ENCODE data around the gene CHST14. TPM values are rescaled to one million over a fixed set of nuclear protein-coding genes. Genes with fewer than 3 reads are reported as not detected.
A peak's percentile ranks its signal among the peaks of the same experiment; 100 is the strongest.

Gene CHST14
- total and polyA plus RNA-seq, 2 donors from 2014 or later, result 11.9 to 14.3 TPM

DNA sequence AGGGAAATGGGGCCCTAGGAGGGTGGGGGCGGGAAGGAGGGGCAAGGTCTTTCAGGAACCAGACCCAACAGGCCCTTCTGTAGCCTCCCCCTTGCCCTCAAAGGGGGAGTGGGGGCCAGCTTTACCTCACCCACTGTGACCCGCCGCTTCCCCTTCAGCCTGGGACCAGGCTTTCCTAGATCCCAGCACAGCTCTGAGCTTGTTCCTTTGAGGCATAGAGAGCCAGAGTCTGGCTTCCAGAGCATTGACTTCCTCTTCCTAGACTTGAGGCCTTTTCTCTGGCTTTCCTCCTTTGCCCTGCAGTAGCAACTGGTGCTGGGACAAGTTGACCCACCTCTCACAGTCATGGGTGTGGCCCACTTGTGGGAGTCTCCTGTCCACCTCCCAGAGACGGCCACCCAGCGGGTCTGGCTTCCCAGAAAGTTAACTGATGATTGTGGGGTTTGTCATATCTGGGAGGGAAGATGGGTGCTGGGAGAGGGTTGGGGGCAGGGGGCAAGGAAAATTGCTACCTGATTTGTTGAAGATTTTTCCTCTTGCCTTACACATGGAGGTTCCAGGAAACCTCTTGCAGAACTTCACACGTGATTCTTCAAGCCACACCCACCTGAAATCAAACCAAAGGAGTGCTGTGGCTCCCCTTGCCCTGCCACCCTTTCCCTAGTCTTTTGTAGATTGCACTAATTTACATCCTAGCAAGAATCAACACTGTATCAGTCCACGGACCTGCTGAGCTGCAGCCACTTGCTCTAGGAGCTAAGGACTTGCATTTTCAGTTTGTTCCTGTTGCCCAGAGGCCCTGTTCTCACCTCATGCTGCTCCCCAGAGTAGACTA, 4.1 kb upstream of the CHST14 start:
- DNase-seq, result peak in 1 of 5 donors; percentile 4
- Histone ChIP-seq H3K4me3 (ENCODE audit: low read length in 3 of 3) (no peak overlapping the region), H3K4me1 (ENCODE audit: control insufficient read depth in 2 of 3, insufficient read depth in 2 of 3, low read depth in 1 of 3, low read length in 3 of 3) (peaks cover 0 to 8% (median 0%) of the 10 kb centered on the region in 3 donors), H3K9me3 (ENCODE audit: control insufficient read depth in 2 of 3, insufficient read depth in 1 of 3, low read length in 3 of 3) (no peaks in the 10 kb centered on the region), H3K27me3 (ENCODE audit: control insufficient read depth, insufficient read depth, low read length) (no peaks in the 10 kb centered on the region), H3K9ac (ENCODE audit: low read length in 3 of 3) (no peak overlapping the region), H3K27ac (ENCODE audit: low read depth in 2 of 2, low read length in 2 of 2) (no peak overlapping the region), H3K36me3 (ENCODE audit: control insufficient read depth in 2 of 3, insufficient read depth in 3 of 3, low read length in 3 of 3) (peaks cover 0 to 15% (median 10%) of the 10 kb centered on the region in 3 donors)
- TF ChIP-seq, protein P1, sequence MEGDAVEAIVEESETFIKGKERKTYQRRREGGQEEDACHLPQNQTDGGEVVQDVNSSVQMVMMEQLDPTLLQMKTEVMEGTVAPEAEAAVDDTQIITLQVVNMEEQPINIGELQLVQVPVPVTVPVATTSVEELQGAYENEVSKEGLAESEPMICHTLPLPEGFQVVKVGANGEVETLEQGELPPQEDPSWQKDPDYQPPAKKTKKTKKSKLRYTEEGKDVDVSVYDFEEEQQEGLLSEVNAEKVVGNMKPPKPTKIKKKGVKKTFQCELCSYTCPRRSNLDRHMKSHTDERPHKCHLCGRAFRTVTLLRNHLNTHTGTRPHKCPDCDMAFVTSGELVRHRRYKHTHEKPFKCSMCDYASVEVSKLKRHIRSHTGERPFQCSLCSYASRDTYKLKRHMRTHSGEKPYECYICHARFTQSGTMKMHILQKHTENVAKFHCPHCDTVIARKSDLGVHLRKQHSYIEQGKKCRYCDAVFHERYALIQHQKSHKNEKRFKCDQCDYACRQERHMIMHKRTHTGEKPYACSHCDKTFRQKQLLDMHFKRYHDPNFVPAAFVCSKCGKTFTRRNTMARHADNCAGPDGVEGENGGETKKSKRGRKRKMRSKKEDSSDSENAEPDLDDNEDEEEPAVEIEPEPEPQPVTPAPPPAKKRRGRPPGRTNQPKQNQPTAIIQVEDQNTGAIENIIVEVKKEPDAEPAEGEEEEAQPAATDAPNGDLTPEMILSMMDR (IDR thresholded peaks at IDR 0.05; ENCODE audit: borderline replicate concordance, extremely low read depth, insufficient read depth), result no peak
- no peak for FAIRE-seq
- intact Hi-C loops (cut with DNase I), result no loop called here

DNA sequence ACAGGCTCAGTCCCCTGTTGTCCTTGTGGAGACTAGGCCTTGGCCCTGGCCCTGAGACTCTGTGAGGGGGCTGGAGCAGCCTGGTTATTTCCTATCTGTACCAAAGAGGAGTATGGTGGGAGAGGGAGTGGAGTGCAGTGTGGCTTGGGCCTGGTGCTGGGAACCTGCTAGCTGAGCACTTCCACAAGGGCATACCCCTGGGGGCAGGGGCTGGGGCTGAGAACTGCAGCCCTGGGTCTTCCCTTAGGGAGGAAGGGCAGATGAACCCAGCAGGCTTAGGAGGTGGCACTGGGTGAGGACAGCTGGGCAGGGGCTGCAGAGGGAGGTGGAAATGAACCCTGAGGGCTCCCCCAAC, 3.5 kb upstream of the CHST14 start:
- H3K9ac ChIP-seq (ENCODE audit: low read length in 3 of 3), result no peak overlapping the region
- DNase-seq, result peak in 1 of 5 donors; percentile 40
- peaks cover 0 to 13% (median 10%) of the 10 kb centered on the region in 3 donors for H3K36me3 ChIP-seq (ENCODE audit: control insufficient read depth in 2 of 3, insufficient read depth in 3 of 3, low read length in 3 of 3)
- no peak for FAIRE-seq
- intact Hi-C loops (cut with DNase I), result no loop called here
- TF ChIP-seq, protein P1 (IDR thresholded peaks at IDR 0.05; ENCODE audit: borderline replicate concordance, extremely low read depth, insufficient read depth), result no peak
- H3K27ac ChIP-seq (ENCODE audit: low read depth in 2 of 2, low read length in 2 of 2), result no peak overlapping the region
- H3K4me1 ChIP-seq (ENCODE audit: control insufficient read depth in 2 of 3, insufficient read depth in 2 of 3, low read depth in 1 of 3, low read length in 3 of 3), result peaks cover 0 to 14% (median 0%) of the 10 kb centered on the region in 3 donors
- no peak overlapping the region for H3K4me3 ChIP-seq (ENCODE audit: low read length in 3 of 3)
- H3K27me3 ChIP-seq (ENCODE audit: control insufficient read depth, insufficient read depth, low read length), result no peaks in the 10 kb centered on the region
- no peaks in the 10 kb centered on the region for H3K9me3 ChIP-seq (ENCODE audit: control insufficient read depth in 2 of 3, insufficient read depth in 1 of 3, low read length in 3 of 3)

DNA sequence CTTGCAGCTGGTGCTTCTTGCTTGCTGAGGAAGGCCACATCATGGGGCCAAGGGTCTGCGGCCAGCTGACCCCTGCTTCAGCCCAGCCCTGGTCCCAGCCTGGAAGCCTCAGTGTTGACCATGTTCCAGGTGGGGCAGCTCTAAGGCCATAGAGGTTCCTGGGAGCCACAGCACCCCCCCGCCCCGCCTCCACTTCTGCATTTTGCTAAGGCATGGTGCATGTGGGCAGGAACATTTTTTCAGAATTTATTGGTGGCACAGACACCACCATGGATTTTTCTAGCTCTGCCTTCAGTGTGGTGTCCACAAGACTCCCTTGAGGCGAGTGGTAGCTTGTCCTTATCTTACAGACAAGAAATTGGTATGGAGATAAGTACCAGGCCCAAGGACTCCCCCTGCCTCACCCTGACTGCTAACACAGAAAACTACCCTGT, 1.9 kb upstream of the CHST14 start:
- TF ChIP-seq, protein P1 (IDR thresholded peaks at IDR 0.05; ENCODE audit: borderline replicate concordance, extremely low read depth, insufficient read depth), result no peak
- peaks cover 0 to 15% (median 0%) of the 10 kb centered on the region in 3 donors for H3K4me1 ChIP-seq (ENCODE audit: control insufficient read depth in 2 of 3, insufficient read depth in 2 of 3, low read depth in 1 of 3, low read length in 3 of 3)
- no peak overlapping the region for H3K9ac ChIP-seq (ENCODE audit: low read length in 3 of 3)
- intact Hi-C loops (cut with DNase I), result no loop called here
- DNase-seq, result no peak
- no peaks in the 10 kb centered on the region for H3K9me3 ChIP-seq (ENCODE audit: control insufficient read depth in 2 of 3, insufficient read depth in 1 of 3, low read length in 3 of 3)
- no peak for FAIRE-seq
- H3K27me3 ChIP-seq (ENCODE audit: control insufficient read depth, insufficient read depth, low read length), result no peaks in the 10 kb centered on the region
- peaks cover 0 to 12% (median 10%) of the 10 kb centered on the region in 3 donors for H3K36me3 ChIP-seq (ENCODE audit: control insufficient read depth in 2 of 3, insufficient read depth in 3 of 3, low read length in 3 of 3)
- no peak overlapping the region for H3K4me3 ChIP-seq (ENCODE audit: low read length in 3 of 3)
- H3K27ac ChIP-seq (ENCODE audit: low read depth in 2 of 2, low read length in 2 of 2), result no peak overlapping the region
